ENCODE results near the gene SNCB. TPM values are rescaled to one million over a fixed set of nuclear protein-coding genes. Genes with fewer than 3 reads are reported as not detected.
A peak's percentile ranks its signal among the peaks of the same experiment; 100 is the strongest.

SNCB gene
- total RNA-seq, 1 experiment from 2014 or later: 2.1 TPM

GRCh38 chr5:176575066-176575465 lies 55.3 kb downstream of the SNCB start:
- Histone ChIP-seq H4K20me1 (ENCODE audit: low read length) (no peaks in the 10 kb centered on the region), H3K9me3 (ENCODE audit: low read length) (no peaks in the 10 kb centered on the region), H3K36me3 (ENCODE audit: low read depth, low read length) (no peaks in the 10 kb centered on the region), H3K27me3 (ENCODE audit: low read length) (no peaks in the 10 kb centered on the region), H3K4me3 (ENCODE audit: low read length) (no peak overlapping the region), H2AFZ (ENCODE audit: low read length) (no peak overlapping the region), H3K27ac (ENCODE audit: low read length) (no peak overlapping the region), H3F3A (ENCODE audit: low read length, unreplicated experiment) (no peaks in the 10 kb centered on the region), H3K4me2 (ENCODE audit: low read length) (no peak overlapping the region), H3K79me2 (ENCODE audit: low read length) (no peaks in the 10 kb centered on the region), H3K9ac (ENCODE audit: low read length) (no peak overlapping the region), H3K9me2 (replicated peaks; ENCODE audit: low read length) (no peaks in the 10 kb centered on the region), H3K4me1 (ENCODE audit: insufficient read depth, low read length) (peaks cover 4% of the 10 kb centered on the region; the same call in 1 of the 2 replicates)
- DNase-seq (no peak), ATAC-seq (no peak)
- ChIA-PET CTCF (no interaction called here), POLR2A (ENCODE audit: unreplicated experiment) (no interaction called here)
- no TSS peak for BruUV-seq (replicated peaks)
- intact Hi-C loops (cut with micrococcal nuclease): no loop called here
- TF ChIP-seq CTCF (conservative IDR thresholded peaks at IDR 0.05; ENCODE audit: low read depth, low read length) (no peak), EZH2phosphoT487 (IDR thresholded peaks at IDR 0.05; ENCODE audit: borderline replicate concordance, low read length) (no peak), EZH2 (IDR thresholded peaks at IDR 0.05; ENCODE audit: low read length, unreplicated experiment) (no peak)

GRCh38 chr5:176574297-176574591 lies 56.1 kb downstream of the SNCB start:
- Histone ChIP-seq H3K4me1 (ENCODE audit: insufficient read depth, low read length) (peaks cover 4% of the 10 kb centered on the region; the same call in 1 of the 2 replicates), H2AFZ (ENCODE audit: low read length) (peak overlapping the region; percentile 30; the same call in 1 of the 2 replicates), H3K4me2 (ENCODE audit: low read length) (no peak overlapping the region), H3K4me3 (ENCODE audit: low read length) (no peak overlapping the region), H3K79me2 (ENCODE audit: low read length) (no peaks in the 10 kb centered on the region), H3K27me3 (ENCODE audit: low read length) (no peaks in the 10 kb centered on the region), H3K9ac (ENCODE audit: low read length) (no peak overlapping the region), H3K9me2 (replicated peaks; ENCODE audit: low read length) (no peaks in the 10 kb centered on the region), H3K27ac (ENCODE audit: low read length) (no peak overlapping the region), H3K36me3 (ENCODE audit: low read depth, low read length) (no peaks in the 10 kb centered on the region), H3K9me3 (ENCODE audit: low read length) (no peaks in the 10 kb centered on the region), H4K20me1 (ENCODE audit: low read length) (no peaks in the 10 kb centered on the region), H3F3A (ENCODE audit: low read length, unreplicated experiment) (no peaks in the 10 kb centered on the region)
- DNase-seq: no peak
- no TSS peak for BruUV-seq (replicated peaks)
- no peak for TF ChIP-seq EZH2 (IDR thresholded peaks at IDR 0.05; ENCODE audit: low read length, unreplicated experiment)
- TF ChIP-seq CTCF (conservative IDR thresholded peaks at IDR 0.05; ENCODE audit: low read depth, low read length): no peak; the same call in 1 of the 2 replicates
- TF ChIP-seq EZH2phosphoT487 (IDR thresholded peaks at IDR 0.05; ENCODE audit: borderline replicate concordance, low read length): no peak
- no peak for ATAC-seq
- ChIA-PET CTCF (interaction anchor here (0.7 kb wide), 1 partner anchor 73 kb away, joined by 5 read pairs; the partner anchor contains the start of gene TSPAN17), POLR2A (ENCODE audit: unreplicated experiment) (no interaction called here)
- intact Hi-C loops (cut with micrococcal nuclease): loop anchor here (1.0 kb wide), 1 partner anchor 73 kb away; the partner anchor contains the start of gene TSPAN17

GRCh38 chr5:176573564-176574296 lies 56.6 kb downstream of the SNCB start:
- no TSS peak for BruUV-seq (replicated peaks)
- Histone ChIP-seq H3K9ac (ENCODE audit: low read length) (no peak overlapping the region), H4K20me1 (ENCODE audit: low read length) (no peaks in the 10 kb centered on the region), H2AFZ (ENCODE audit: low read length) (peak overlapping the region; percentile 30; the same call in 1 of the 2 replicates), H3K27ac (ENCODE audit: low read length) (no peak overlapping the region), H3K79me2 (ENCODE audit: low read length) (no peaks in the 10 kb centered on the region), H3K9me2 (replicated peaks; ENCODE audit: low read length) (no peaks in the 10 kb centered on the region), H3K36me3 (ENCODE audit: low read depth, low read length) (no peaks in the 10 kb centered on the region), H3K4me3 (ENCODE audit: low read length) (no peak overlapping the region), H3K9me3 (ENCODE audit: low read length) (no peaks in the 10 kb centered on the region), H3F3A (ENCODE audit: low read length, unreplicated experiment) (no peaks in the 10 kb centered on the region), H3K27me3 (ENCODE audit: low read length) (no peaks in the 10 kb centered on the region), H3K4me2 (ENCODE audit: low read length) (no peak overlapping the region), H3K4me1 (ENCODE audit: insufficient read depth, low read length) (peaks cover 4% of the 10 kb centered on the region; the same call in 1 of the 2 replicates)
- TF ChIP-seq CTCF (conservative IDR thresholded peaks at IDR 0.05; ENCODE audit: low read depth, low read length) (peak; percentile 89), EZH2 (IDR thresholded peaks at IDR 0.05; ENCODE audit: low read length, unreplicated experiment) (no peak), EZH2phosphoT487 (IDR thresholded peaks at IDR 0.05; ENCODE audit: borderline replicate concordance, low read length) (no peak)
- ChIA-PET CTCF (interaction anchor here (0.6 to 1.0 kb wide), 3 partner anchors 19 to 87 kb away, joined by 3 to 5 read pairs (median 3); partner anchors contain the start of gene TSPAN17), POLR2A (ENCODE audit: unreplicated experiment) (interaction anchor here (0.5 kb wide), 1 partner anchor 74 kb away, joined by 3 read pairs; the partner anchor contains the start of gene TSPAN17)
- ATAC-seq (peak; percentile 67), DNase-seq (peak; percentile 63)
- intact Hi-C loops (cut with micrococcal nuclease): loop anchor here (1.0 kb wide), 1 partner anchor 74 kb away; the partner anchor contains the start of gene TSPAN17

All from PC-3 (cell line).